CD4-positive, alpha-beta T cell treated with Interferon alpha-2 for 1 hour (primary cell): ENCODE measurements around the gene SFT2D3.

Source experiments
- DNase-seq, 2 donors: peaks; one replicate each; pipeline ENCODE4 v3.0.0-alpha.2; 2020 to 2022

The SFT2D3 gene

GRCh38 chr2:127712999-127713398 lies 11.7 kb downstream of the SFT2D3 start:
- DNase-seq, result no peak

- no peak for DNase-seq
Measured at GRCh38 chr2:127713562-127713961, 12.3 kb downstream of the SFT2D3 start.

GRCh38 chr2:127715778-127716449 lies 14.6 kb downstream of the SFT2D3 start:
- no peak for DNase-seq

- DNase-seq, result no peak
Measured at GRCh38 chr2:127718271-127718670, 17.0 kb downstream of the SFT2D3 start.

GRCh38 chr2:127719301-127720218 lies 18.3 kb downstream of the SFT2D3 start:
- no peak for DNase-seq

GRCh38 chr2:127721311-127721977 lies 20.1 kb downstream of the SFT2D3 start:
- DNase-seq, result no peak

GRCh38 chr2:127721978-127722355 lies 20.7 kb downstream of the SFT2D3 start:
- no peak for DNase-seq

- no peak for DNase-seq
Measured at GRCh38 chr2:127722807-127723206, 21.5 kb downstream of the SFT2D3 start.

- DNase-seq, result no peak
Measured at GRCh38 chr2:127726158-127726880, 25.0 kb downstream of the SFT2D3 start.

GRCh38 chr2:127733113-127733815 lies 32.0 kb downstream of the SFT2D3 start:
- no peak for DNase-seq

GRCh38 chr2:127733816-127734537 lies 32.7 kb downstream of the SFT2D3 start:
- no peak for DNase-seq

- no peak for DNase-seq
Measured at GRCh38 chr2:127735044-127735443, 33.7 kb downstream of the SFT2D3 start.

GRCh38 chr2:127735537-127736399 lies 34.5 kb downstream of the SFT2D3 start:
- no peak for DNase-seq

GRCh38 chr2:127737892-127738291 lies 36.6 kb downstream of the SFT2D3 start:
- DNase-seq, result no peak

- no peak for DNase-seq
Measured at GRCh38 chr2:127739800-127740199, 38.5 kb downstream of the SFT2D3 start.

- no peak for DNase-seq
Measured at GRCh38 chr2:127740665-127741288, 39.5 kb downstream of the SFT2D3 start.

GRCh38 chr2:127743477-127744026 lies 42.3 kb downstream of the SFT2D3 start:
- DNase-seq, result no peak

GRCh38 chr2:127747621-127748020 lies 46.3 kb downstream of the SFT2D3 start:
- no peak for DNase-seq

GRCh38 chr2:127749537-127749936 lies 48.2 kb downstream of the SFT2D3 start:
- peak in 1 of 2 donors; percentile 31 for DNase-seq

GRCh38 chr2:127753374-127753773 lies 52.1 kb downstream of the SFT2D3 start:
- no peak for DNase-seq
